CD8-positive, alpha-beta memory T cell (primary cell): ENCODE results near the gene LAG3. TPM values are rescaled to one million over a fixed set of nuclear protein-coding genes. Genes with fewer than 3 reads are reported as not detected.

Source experiments
- CTCF ChIA-PET: fragments of 350-600 bp; sonication (Branson Sonifier 250); formaldehyde crosslinking; loops from one replicate; lab custom pipeline; 2021; ENCODE audit warnings: antibody characterized with exemption; lab: Charles Lee
- POLR2A ChIA-PET: fragments of 350-600 bp; sonication (Branson Sonifier 250); formaldehyde crosslinking; loops from one replicate; lab custom pipeline; 2021; ENCODE audit warnings: antibody characterized with exemption; lab: Charles Lee
- DNase-seq, 5 donors: peaks; one replicate each; pipeline versions ENCODE4 v3.0.0 to v3.0.0-alpha.2; 2020 to 2022; ENCODE audit warnings: mixed read lengths in 1 of 5
- H3K27ac ChIP-seq: one replicate; pipeline ENCODE4 v1.7.0; 2013; ENCODE audit warnings: low read depth, mild to moderate bottlenecking, low read length, moderate library complexity
- H3K27me3 ChIP-seq: 2 replicates; pipeline ENCODE4 v1.7.0; 2013; ENCODE audit warnings: low read length, mild to moderate bottlenecking; ENCODE audit not compliant: insufficient read depth, poor library complexity, severe bottlenecking
- H3K36me3 ChIP-seq: 2 replicates; pipeline ENCODE4 v1.7.0; 2013; ENCODE audit warnings: mild to moderate bottlenecking, low read length, moderate library complexity; ENCODE audit not compliant: insufficient read depth
- H3K4me1 ChIP-seq: 2 replicates; pipeline ENCODE4 v1.7.0; 2013; ENCODE audit warnings: mild to moderate bottlenecking, low read length, moderate library complexity; ENCODE audit not compliant: insufficient read depth
- H3K4me3 ChIP-seq: 2 replicates; pipeline ENCODE4 v1.7.0; 2013; ENCODE audit warnings: mild to moderate bottlenecking, low read length
- H3K9me3 ChIP-seq: 2 replicates; pipeline ENCODE4 v1.7.0; 2013; ENCODE audit warnings: mild to moderate bottlenecking, low read length
- H3K27ac Mint-ChIP-seq, 8 donors: one replicate each; pipeline ENCODE4 v1.8.0; 2020 to 2021; ENCODE audit warnings: mixed read lengths in 8 of 8, mild to moderate bottlenecking in 6 of 8, inconsistent platforms in 3 of 8, moderate library complexity in 3 of 8
- H3K27me3 Mint-ChIP-seq, 2 donors: one replicate each; pipeline ENCODE4 v1.8.0; 2020 to 2021; ENCODE audit warnings: mixed read lengths in 2 of 2, mild to moderate bottlenecking in 1 of 2, moderate library complexity in 1 of 2
- H3K36me3 Mint-ChIP-seq, 3 donors: one replicate each; pipeline ENCODE4 v1.8.0; 2020 to 2021; ENCODE audit warnings: mixed read lengths in 3 of 3, inconsistent platforms in 1 of 3, mild to moderate bottlenecking in 1 of 3
- H3K4me1 Mint-ChIP-seq, 3 donors: one replicate each; pipeline ENCODE4 v1.8.0; 2020 to 2021; ENCODE audit warnings: mixed read lengths in 3 of 3, inconsistent platforms in 1 of 3, mild to moderate bottlenecking in 1 of 3
- H3K4me3 Mint-ChIP-seq, 7 donors: one replicate each; pipeline ENCODE4 v1.8.0; 2020 to 2021; ENCODE audit warnings: mixed read lengths in 7 of 7, mild to moderate bottlenecking in 6 of 7, moderate library complexity in 4 of 7, inconsistent platforms in 2 of 7
- H3K9me3 Mint-ChIP-seq, 5 donors: one replicate each; pipeline ENCODE4 v1.8.0; 2020 to 2022; ENCODE audit warnings: mixed read lengths in 5 of 5, mild to moderate bottlenecking in 3 of 5, moderate library complexity in 2 of 5, inconsistent platforms in 1 of 5
- polyA plus RNA-seq: library from polyadenylated mRNA; unstranded; fragments of 300-500 nt; fragmentation: Illumina TruSeq; gene quantifications from one replicate; pipeline ENCODE4 v1.2.3, GENCODE V29; 2021
- total RNA-seq, 2 experiments: library from RNA; stranded (reverse); gene quantifications; one replicate each; pipeline ENCODE4 v1.2.3, GENCODE V29; 2021

LAG3 gene
- total and polyA plus RNA-seq, 3 experiments from 2014 or later, result 37.3 to 245 (median 236) TPM

GRCh38 chr12:6779708-6780432 is 7.5 kb downstream of the LAG3 start:
- H3K9me3 ChIP-seq, result no peaks in the 10 kb centered on the region
- ChIA-PET CTCF (interaction anchor here (1.2 to 11.0 kb wide), 6 partner anchors 12 to 45 kb away, joined by 4 to 162 read pairs (median 8); partner anchors contain the start of genes MLF2 and PTMS), POLR2A (interaction anchor here (1.6 kb wide), 1 partner anchor 26 kb away, joined by 6 read pairs; the partner anchor contains the start of gene MLF2)
- Mint-ChIP-seq H3K4me1 (peaks cover 28 to 34% (median 33%) of the 10 kb centered on the region in 3 donors), H3K36me3 (peaks cover 0 to 19% (median 1%) of the 10 kb centered on the region in 3 donors), H3K4me3 (peak overlapping the region in 1 of 7 donors; percentile 49), H3K9me3 (no peaks in the 10 kb centered on the region), H3K27me3 (peaks cover 0 to 3% of the 10 kb centered on the region in 2 donors), H3K27ac (peak overlapping the region in 3 of 8 donors; percentile 28 to 47 (median 29))
- H3K4me3 ChIP-seq, result no peak overlapping the region
- no peak for DNase-seq
- H3K4me1 ChIP-seq, result peaks cover 60% of the 10 kb centered on the region
- H3K27ac ChIP-seq, result no peak overlapping the region
- H3K36me3 ChIP-seq, result no peaks in the 10 kb centered on the region
- H3K27me3 ChIP-seq, result no peaks in the 10 kb centered on the region

GRCh38 chr12:6780573-6780972 is 8.3 kb downstream of the LAG3 start:
- Histone ChIP-seq H3K9me3 (no peaks in the 10 kb centered on the region), H3K4me3 (no peak overlapping the region), H3K36me3 (no peaks in the 10 kb centered on the region), H3K4me1 (peaks cover 60% of the 10 kb centered on the region), H3K27ac (no peak overlapping the region), H3K27me3 (no peaks in the 10 kb centered on the region)
- Mint-ChIP-seq H3K4me1 (peaks cover 21 to 27% (median 26%) of the 10 kb centered on the region in 3 donors), H3K27me3 (peaks cover 0 to 3% of the 10 kb centered on the region in 2 donors), H3K36me3 (peaks cover 0 to 15% (median 0%) of the 10 kb centered on the region in 3 donors), H3K4me3 (peak overlapping the region in 1 of 7 donors; percentile 13), H3K9me3 (no peaks in the 10 kb centered on the region), H3K27ac (no peak overlapping the region)
- CTCF ChIA-PET, result interaction anchor here (0.8 to 6.3 kb wide), 5 partner anchors 14 to 178 kb away, joined by 3 to 47 read pairs (median 4); partner anchors contain the start of genes MLF2 and PTMS
- DNase-seq, result no peak
- POLR2A ChIA-PET, result no interaction called here

GRCh38 chr12:6782119-6782518 is 9.8 kb downstream of the LAG3 start:
- Mint-ChIP-seq H3K4me1 (peaks cover 15 to 24% (median 23%) of the 10 kb centered on the region in 3 donors), H3K27ac (no peak overlapping the region), H3K9me3 (no peaks in the 10 kb centered on the region), H3K4me3 (no peak overlapping the region), H3K36me3 (peaks cover 0 to 8% (median 0%) of the 10 kb centered on the region in 3 donors), H3K27me3 (peaks cover 0 to 3% of the 10 kb centered on the region in 2 donors)
- Histone ChIP-seq H3K4me1 (peaks cover 69% of the 10 kb centered on the region), H3K27ac (no peak overlapping the region), H3K4me3 (no peak overlapping the region), H3K9me3 (no peaks in the 10 kb centered on the region), H3K36me3 (no peaks in the 10 kb centered on the region), H3K27me3 (no peaks in the 10 kb centered on the region)
- ChIA-PET POLR2A (no interaction called here), CTCF (interaction anchor here (0.8 to 6.3 kb wide), 3 partner anchors 10 to 28 kb away, joined by 3 to 47 read pairs (median 4); partner anchors contain the start of gene MLF2)
- no peak for DNase-seq

GRCh38 chr12:6782850-6783566 is 10.7 kb downstream of the LAG3 start:
- peaks cover 15 to 24% (median 21%) of the 10 kb centered on the region in 3 donors for H3K4me1 Mint-ChIP-seq

GRCh38 chr12:6783828-6784227 is 11.5 kb downstream of the LAG3 start:
- Mint-ChIP-seq H3K9me3 (no peaks in the 10 kb centered on the region), H3K27me3 (peaks cover 0 to 3% of the 10 kb centered on the region in 2 donors), H3K36me3 (peaks cover 0 to under 1% (median 0%) of the 10 kb centered on the region in 3 donors), H3K4me3 (no peak overlapping the region), H3K27ac (peak overlapping the region in 1 of 8 donors; percentile 33), H3K4me1 (peaks cover 10 to 16% (median 13%) of the 10 kb centered on the region in 3 donors)
- H3K4me3 ChIP-seq, result no peak overlapping the region
- H3K36me3 ChIP-seq, result no peaks in the 10 kb centered on the region
- no peaks in the 10 kb centered on the region for H3K27me3 ChIP-seq
- no peaks in the 10 kb centered on the region for H3K9me3 ChIP-seq
- H3K27ac ChIP-seq, result no peak overlapping the region
- CTCF ChIA-PET, result interaction anchor here (6.3 kb wide), 1 partner anchor 30 kb away, joined by 47 read pairs; the partner anchor contains the start of gene MLF2
- H3K4me1 ChIP-seq, result peaks cover 69% of the 10 kb centered on the region
- POLR2A ChIA-PET, result no interaction called here
- DNase-seq, result peak in 1 of 5 donors; percentile 3

More at GRCh38 chr12:6782850-6783566, 10.7 kb downstream of the LAG3 start:
- H3K4me1 ChIP-seq, result peaks cover 71% of the 10 kb centered on the region
- no peak for DNase-seq
- no peaks in the 10 kb centered on the region for H3K9me3 ChIP-seq
- no peak overlapping the region for H3K27ac ChIP-seq
- H3K27me3 ChIP-seq, result no peaks in the 10 kb centered on the region
- ChIA-PET POLR2A (no interaction called here), CTCF (interaction anchor here (0.7 to 6.3 kb wide), 3 partner anchors 16 to 55 kb away, joined by 3 to 47 read pairs (median 3); partner anchors contain the start of gene MLF2)
- peaks cover 0 to 3% of the 10 kb centered on the region in 2 donors for H3K27me3 Mint-ChIP-seq
- H3K36me3 Mint-ChIP-seq, result peaks cover 0 to 3% (median 0%) of the 10 kb centered on the region in 3 donors
- H3K4me3 ChIP-seq, result no peak overlapping the region
- no peaks in the 10 kb centered on the region for H3K9me3 Mint-ChIP-seq
- no peaks in the 10 kb centered on the region for H3K36me3 ChIP-seq
- H3K4me3 Mint-ChIP-seq, result peak overlapping the region in 1 of 7 donors; percentile 82
- peak overlapping the region in 4 of 8 donors; percentile 7 to 50 (median 26) for H3K27ac Mint-ChIP-seq

GRCh38 chr12:6784296-6784695 is 12.0 kb downstream of the LAG3 start:
- no peaks in the 10 kb centered on the region for H3K27me3 ChIP-seq
- DNase-seq, result peak in 1 of 5 donors; percentile 10
- POLR2A ChIA-PET, result no interaction called here
- no peaks in the 10 kb centered on the region for H3K36me3 Mint-ChIP-seq
- H3K27ac ChIP-seq, result no peak overlapping the region
- H3K9me3 Mint-ChIP-seq, result no peaks in the 10 kb centered on the region
- H3K4me3 ChIP-seq, result no peak overlapping the region
- H3K4me3 Mint-ChIP-seq, result no peak overlapping the region
- no peaks in the 10 kb centered on the region for H3K36me3 ChIP-seq
- CTCF ChIA-PET, result interaction anchor here (6.3 kb wide), 1 partner anchor 31 kb away, joined by 47 read pairs; the partner anchor contains the start of gene MLF2
- no peaks in the 10 kb centered on the region for H3K9me3 ChIP-seq
- no peak overlapping the region for H3K27ac Mint-ChIP-seq
- H3K4me1 ChIP-seq, result peaks cover 68% of the 10 kb centered on the region
- H3K27me3 Mint-ChIP-seq, result peaks cover 0 to 3% of the 10 kb centered on the region in 2 donors
- H3K4me1 Mint-ChIP-seq, result peaks cover 6 to 11% (median 10%) of the 10 kb centered on the region in 3 donors

- H3K27me3 ChIP-seq, result no peaks in the 10 kb centered on the region
- DNase-seq, result peak in 1 of 5 donors; percentile 6
- no peaks in the 10 kb centered on the region for H3K9me3 ChIP-seq
- peaks cover 6 to 11% (median 10%) of the 10 kb centered on the region in 3 donors for H3K4me1 Mint-ChIP-seq
- no peak overlapping the region for H3K27ac Mint-ChIP-seq
- ChIA-PET POLR2A (no interaction called here), CTCF (interaction anchor here (6.3 kb wide), 1 partner anchor 31 kb away, joined by 47 read pairs; the partner anchor contains the start of gene MLF2)
- H3K4me3 Mint-ChIP-seq, result no peak overlapping the region
- no peaks in the 10 kb centered on the region for H3K36me3 Mint-ChIP-seq
- peaks cover 0 to under 1% of the 10 kb centered on the region in 2 donors for H3K27me3 Mint-ChIP-seq
- no peaks in the 10 kb centered on the region for H3K36me3 ChIP-seq
- H3K4me1 ChIP-seq, result peaks cover 68% of the 10 kb centered on the region
- H3K9me3 Mint-ChIP-seq, result no peaks in the 10 kb centered on the region
- H3K4me3 ChIP-seq, result no peak overlapping the region
- H3K27ac ChIP-seq, result no peak overlapping the region
Measured at GRCh38 chr12:6784761-6785160, 12.4 kb downstream of the LAG3 start.
